HepG2 (cell line): ENCODE results near the gene GABRR3. TPM values are rescaled to one million over a fixed set of nuclear protein-coding genes. Genes with fewer than 3 reads are reported as not detected.

Source experiments
- ASH2L ChIP-seq: fragments of 300-600, 200-600 bp; sonication (generic); IDR thresholded peaks from 2 replicates; pipeline ENCODE4 v1.7.0; 2017; ENCODE audit warnings: low read depth, mild to moderate bottlenecking, moderate library complexity, mixed read lengths, low read length; ENCODE audit not compliant: insufficient read length
- ATRX ChIP-seq: sonication (generic); formaldehyde crosslinking; IDR thresholded peaks from 2 replicates; pipeline ENCODE4 v1.4.0; 2020; ENCODE audit warnings: missing genetic modification reagents, borderline replicate concordance
- FOXJ3 ChIP-seq: sonication (generic); formaldehyde crosslinking; IDR thresholded peaks from 2 replicates; pipeline ENCODE4 v1.4.0; 2020; ENCODE audit warnings: missing genetic modification reagents, mild to moderate bottlenecking, borderline replicate concordance
- HMGXB4 ChIP-seq, 2 experiments: sonication (generic) in 1 of 2; formaldehyde crosslinking in 1 of 2; IDR thresholded peaks; 2 replicates each; pipeline versions ENCODE4 v1.4.0 to v1.6.1; 2018 to 2020; ENCODE audit warnings: missing genetic modification reagents in 2 of 2, borderline replicate concordance in 1 of 2, low read depth in 1 of 2, mild to moderate bottlenecking in 1 of 2, missing biosample characterization in 1 of 2
- HNF4G ChIP-seq, 2 experiments: sonication (generic) in 1 of 2; formaldehyde crosslinking in 1 of 2; IDR thresholded peaks; 2 replicates each; pipeline versions ENCODE4 v1.4.0 to v1.6.1; 2011 to 2020; ENCODE audit warnings: borderline replicate concordance in 2 of 2, low read depth in 2 of 2, mild to moderate bottlenecking in 2 of 2, low read length in 1 of 2, missing genetic modification reagents in 1 of 2, moderate library complexity in 1 of 2
- HOMEZ ChIP-seq: IDR thresholded peaks from 2 replicates; pipeline ENCODE4 v1.6.1; 2016; ENCODE audit warnings: low read depth
- MAX ChIP-seq: IDR thresholded peaks from 2 replicates; pipeline ENCODE4 v1.6.1; 2012; ENCODE audit warnings: inconsistent platforms
- MXI1 ChIP-seq: IDR thresholded peaks from 3 replicates; pipeline ENCODE4 v1.6.1; 2012; ENCODE audit warnings: low read depth, low read length, inconsistent platforms, borderline replicate concordance
- NCOA5 ChIP-seq: sonication (generic); formaldehyde crosslinking; IDR thresholded peaks from 2 replicates; pipeline ENCODE4 v1.4.0; 2020; ENCODE audit warnings: missing genetic modification reagents
- RXRA ChIP-seq: sonication (generic); formaldehyde crosslinking; IDR thresholded peaks from 2 replicates; pipeline ENCODE4 v1.5.1; 2020; ENCODE audit warnings: missing genetic modification reagents
- SNAI1 ChIP-seq: sonication (generic); formaldehyde crosslinking; IDR thresholded peaks from 2 replicates; pipeline ENCODE4 v1.5.0; 2020; ENCODE audit warnings: mild to moderate bottlenecking, missing genetic modification reagents, borderline replicate concordance
- SOX6 ChIP-seq, 2 experiments: fragments of 450-650 bp in 1 of 2; sonication (generic) in 1 of 2; formaldehyde crosslinking in 1 of 2; IDR thresholded peaks; 2 replicates each; pipeline versions ENCODE4 v1.4.0 to v1.6.1; 2017 to 2020; ENCODE audit warnings: antibody characterized with exemption in 1 of 2, mild to moderate bottlenecking in 1 of 2, missing genetic modification reagents in 1 of 2
- TEF ChIP-seq: sonication (generic); formaldehyde crosslinking; IDR thresholded peaks from 2 replicates; pipeline ENCODE4 v1.5.0; 2020; ENCODE audit warnings: missing genetic modification reagents
- ZBTB7B ChIP-seq: sonication (generic); formaldehyde crosslinking; IDR thresholded peaks from 2 replicates; pipeline ENCODE4 v1.4.0; 2020; ENCODE audit warnings: missing genetic modification reagents
- ZEB1 ChIP-seq: IDR thresholded peaks from 2 replicates; pipeline ENCODE4 v1.6.1; 2012; ENCODE audit warnings: mild to moderate bottlenecking, low read depth, inconsistent platforms; ENCODE audit not compliant: insufficient replicate concordance
- ZFAT ChIP-seq: sonication (generic); formaldehyde crosslinking; conservative IDR thresholded peaks from 2 replicates; pipeline ENCODE4 v1.8.1; 2023; ENCODE audit warnings: missing genetic modification reagents, inconsistent platforms
- ZGPAT ChIP-seq: IDR thresholded peaks from 2 replicates; pipeline ENCODE4 v1.6.1; 2016; ENCODE audit warnings: mild to moderate bottlenecking
- ZNF776 ChIP-seq: sonication (generic); formaldehyde crosslinking; IDR thresholded peaks from 2 replicates; pipeline ENCODE4 v1.4.0; 2020; ENCODE audit warnings: mild to moderate bottlenecking, missing genetic modification reagents
- polyA plus RNA-seq, 8 experiments: library from polyadenylated mRNA; depleted of rRNA in 3 of 8; stranded (reverse) in 7 of 8; unstranded in 1 of 8; fragments of >200 nt; fragmentation: Illumina TruSeq in 4 of 8; extraction: Trizol in 4 of 8; gene quantifications; 2 replicates each; pipeline versions ENCODE4 v1.2.1 to v1.2.3, GENCODE V29; 2011 to 2016; ENCODE audit warnings: low read depth in 4 of 8, missing spikeins in 1 of 8, mixed read lengths in 1 of 8; ENCODE audit not compliant: insufficient read depth in 1 of 8
- total RNA-seq, 5 experiments: library from RNA; depleted of rRNA; stranded (reverse); fragments of >200 nt; fragmentation: Illumina TruSeq; extraction: Trizol; gene quantifications; 2 replicates each; pipeline ENCODE4 v1.2.3, GENCODE V29; 2016; ENCODE audit warnings: low read depth in 1 of 5
- TF ChIP-seq, protein P1 (sequence below): sonication (generic); formaldehyde crosslinking; IDR thresholded peaks from 2 replicates; pipeline ENCODE4 v1.4.0; 2020; ENCODE audit warnings: missing genetic modification reagents

The GABRR3 gene
- total and polyA plus RNA-seq, 2 of the 13 experiments (the other 11 are each of a cell fraction or from before 2014, with no cell fraction given), result 0.42 to 0.83 TPM

- TF ChIP-seq ASH2L (peak; percentile 83), ZNF776 (CRISPR knock-in tag) (no peak), ZGPAT (CRISPR knock-in tag) (peak; percentile 84), HMGXB4 (CRISPR knock-in tag; IDR thresholded peaks at IDR 0.05; ENCODE audit: borderline replicate concordance in 1 of 2, low read depth in 1 of 2) (peak in 1 of 2 experiments; percentile 56; a peak in 1 of 4 replicates), MAX (peak; percentile 70), FOXJ3 (CRISPR knock-in tag) (peak; percentile 79; the same call in 1 of the 2 replicates), SOX6 (IDR thresholded peaks at IDR 0.05) (no peak), SOX6 (CRISPR knock-in tag; IDR thresholded peaks at IDR 0.05) (peak; percentile 98), ATRX (CRISPR knock-in tag) (no peak), SNAI1 (no peak), MXI1 (peak; percentile 35; the same call in 1 of the 3 replicates), HNF4G (IDR thresholded peaks at IDR 0.05; ENCODE audit: borderline replicate concordance, low read depth, low read length) (peak; percentile 94), HNF4G (CRISPR knock-in tag; IDR thresholded peaks at IDR 0.05; ENCODE audit: borderline replicate concordance, low read depth) (peak; percentile 83; the same call in 1 of the 2 replicates), HOMEZ (CRISPR knock-in tag) (peak; percentile 64), ZEB1 (peak; percentile 29), NCOA5 (CRISPR knock-in tag) (no peak), ZFAT (no peak), TEF (CRISPR knock-in tag) (no peak), RXRA (CRISPR knock-in tag) (peak; percentile 44; the same call in 1 of the 2 replicates), ZBTB7B (CRISPR knock-in tag) (peak; percentile 86; the same call in 1 of the 2 replicates)
- TF ChIP-seq, protein P1, sequence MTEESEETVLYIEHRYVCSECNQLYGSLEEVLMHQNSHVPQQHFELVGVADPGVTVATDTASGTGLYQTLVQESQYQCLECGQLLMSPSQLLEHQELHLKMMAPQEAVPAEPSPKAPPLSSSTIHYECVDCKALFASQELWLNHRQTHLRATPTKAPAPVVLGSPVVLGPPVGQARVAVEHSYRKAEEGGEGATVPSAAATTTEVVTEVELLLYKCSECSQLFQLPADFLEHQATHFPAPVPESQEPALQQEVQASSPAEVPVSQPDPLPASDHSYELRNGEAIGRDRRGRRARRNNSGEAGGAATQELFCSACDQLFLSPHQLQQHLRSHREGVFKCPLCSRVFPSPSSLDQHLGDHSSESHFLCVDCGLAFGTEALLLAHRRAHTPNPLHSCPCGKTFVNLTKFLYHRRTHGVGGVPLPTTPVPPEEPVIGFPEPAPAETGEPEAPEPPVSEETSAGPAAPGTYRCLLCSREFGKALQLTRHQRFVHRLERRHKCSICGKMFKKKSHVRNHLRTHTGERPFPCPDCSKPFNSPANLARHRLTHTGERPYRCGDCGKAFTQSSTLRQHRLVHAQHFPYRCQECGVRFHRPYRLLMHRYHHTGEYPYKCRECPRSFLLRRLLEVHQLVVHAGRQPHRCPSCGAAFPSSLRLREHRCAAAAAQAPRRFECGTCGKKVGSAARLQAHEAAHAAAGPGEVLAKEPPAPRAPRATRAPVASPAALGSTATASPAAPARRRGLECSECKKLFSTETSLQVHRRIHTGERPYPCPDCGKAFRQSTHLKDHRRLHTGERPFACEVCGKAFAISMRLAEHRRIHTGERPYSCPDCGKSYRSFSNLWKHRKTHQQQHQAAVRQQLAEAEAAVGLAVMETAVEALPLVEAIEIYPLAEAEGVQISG (CRISPR knock-in tag), result peak; percentile 66
Observed at GRCh38 chr3:98010194-98010882, 24.8 kb downstream of the GABRR3 start (continued).
